ENCODE measurements around the gene SRGAP2B. TPM values are rescaled to one million over a fixed set of nuclear protein-coding genes. Genes with fewer than 3 reads are reported as not detected.
"Not testable (repeated sequence)": the region's sequence is repeated elsewhere in the genome, so short reads cannot be mapped to it uniquely, and the experiment has no call there.

The SRGAP2B gene
- total and polyA plus RNA-seq, 2 donors: 7.0 to 10.3 TPM

DNA sequence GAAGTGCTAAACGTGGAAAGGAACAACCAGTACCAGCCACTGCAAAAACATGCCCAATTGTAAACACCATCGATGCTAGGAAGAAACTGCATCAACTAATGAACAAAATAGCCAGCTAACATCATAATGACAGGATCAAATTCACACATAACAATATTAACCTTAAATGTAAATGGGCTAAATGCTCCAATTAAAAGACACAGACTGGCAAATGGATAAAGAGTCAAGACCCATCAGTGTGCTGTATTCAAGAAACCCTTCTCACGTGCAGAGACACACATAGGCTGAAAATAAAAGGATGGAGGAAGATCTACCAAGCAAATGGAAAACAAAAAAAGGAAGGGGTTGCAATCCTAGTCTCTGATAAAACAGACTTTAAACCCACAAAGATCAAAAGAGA, 128.6 kb downstream of the SRGAP2B start:
- WGBS: 86% methylated on average over 3 of the region's 3 CpGs

DNA sequence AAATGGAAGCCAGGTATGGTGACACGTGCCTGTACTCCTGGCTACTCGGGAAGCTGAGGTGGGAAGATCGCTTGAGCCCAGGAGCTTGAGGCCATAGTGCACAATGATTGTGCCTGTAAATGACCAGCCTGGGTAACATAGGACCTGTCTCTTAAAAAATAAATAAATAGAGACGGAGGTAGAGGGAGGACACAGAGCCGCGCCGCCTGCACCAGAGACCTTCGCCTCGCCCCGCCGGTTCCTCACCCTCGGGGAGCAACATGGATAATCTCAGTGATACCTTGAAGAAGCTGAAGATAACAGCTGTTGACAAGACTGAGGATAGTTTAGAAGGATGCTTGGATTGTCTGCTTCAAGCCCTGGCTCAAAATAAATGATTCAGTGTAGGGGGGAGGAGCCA, 130.4 kb downstream of the SRGAP2B start:
- not testable (repeated sequence) for H3K4me3 ChIP-seq (ENCODE audit: low read length in 2 of 2); H3K9me3 ChIP-seq (ENCODE audit: control insufficient read depth in 2 of 2, insufficient read depth in 1 of 2, low read length in 1 of 2); H3K36me3 ChIP-seq (ENCODE audit: control insufficient read depth in 2 of 2, insufficient read depth in 2 of 2, low read length in 1 of 2); H3K27me3 ChIP-seq (ENCODE audit: control insufficient read depth in 2 of 2, insufficient read depth in 1 of 2, low read length in 1 of 2); H3K4me1 ChIP-seq (ENCODE audit: control insufficient read depth in 2 of 2, insufficient read depth in 2 of 2, low read length in 2 of 2); H3K27ac ChIP-seq (ENCODE audit: low read depth in 1 of 2, low read length in 1 of 2); DNase-seq (ENCODE audit: low read depth in 6 of 9, low spot score in 9 of 9)
- over 99% methylated on average over 12 of the region's 12 CpGs for WGBS

More for the DNA sequence above, 128.6 kb downstream of the SRGAP2B start:
- H3K36me3 ChIP-seq (ENCODE audit: control insufficient read depth in 2 of 2, insufficient read depth in 2 of 2, low read length in 1 of 2); H3K9me3 ChIP-seq (ENCODE audit: control insufficient read depth in 2 of 2, insufficient read depth in 1 of 2, low read length in 1 of 2); H3K27ac ChIP-seq (ENCODE audit: low read depth in 1 of 2, low read length in 1 of 2); H3K27me3 ChIP-seq (ENCODE audit: control insufficient read depth in 2 of 2, insufficient read depth in 1 of 2, low read length in 1 of 2); DNase-seq (ENCODE audit: low read depth in 6 of 9, low spot score in 9 of 9); H3K4me3 ChIP-seq (ENCODE audit: low read length in 2 of 2); H3K4me1 ChIP-seq (ENCODE audit: control insufficient read depth in 2 of 2, insufficient read depth in 2 of 2, low read length in 2 of 2): not testable (repeated sequence)

DNA sequence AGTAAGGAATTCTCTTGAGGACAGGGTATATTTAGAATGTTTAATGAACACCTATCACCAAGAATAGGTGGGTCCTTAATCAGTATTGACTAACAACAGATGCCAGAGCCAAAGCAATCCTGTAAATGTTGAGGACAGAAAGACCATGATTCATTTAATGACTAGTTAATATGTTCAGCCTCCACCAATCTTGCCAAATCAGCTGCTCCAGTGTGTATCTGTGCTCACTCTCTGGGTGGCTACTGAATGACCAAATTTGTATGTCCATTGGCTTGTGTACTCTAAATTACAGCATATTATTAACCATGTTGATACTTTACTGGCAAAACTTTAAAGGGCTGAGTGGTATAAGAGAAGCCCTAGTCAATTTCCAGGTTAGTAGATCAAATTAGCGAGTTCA, 130.9 kb downstream of the SRGAP2B start:
- not testable (repeated sequence) for DNase-seq (ENCODE audit: low read depth in 6 of 9, low spot score in 9 of 9); H3K4me3 ChIP-seq (ENCODE audit: low read length in 2 of 2); H3K27ac ChIP-seq (ENCODE audit: low read depth in 1 of 2, low read length in 1 of 2); H3K36me3 ChIP-seq (ENCODE audit: control insufficient read depth in 2 of 2, insufficient read depth in 2 of 2, low read length in 1 of 2); H3K4me1 ChIP-seq (ENCODE audit: control insufficient read depth in 2 of 2, insufficient read depth in 2 of 2, low read length in 2 of 2); H3K27me3 ChIP-seq (ENCODE audit: control insufficient read depth in 2 of 2, insufficient read depth in 1 of 2, low read length in 1 of 2); H3K9me3 ChIP-seq (ENCODE audit: control insufficient read depth in 2 of 2, insufficient read depth in 1 of 2, low read length in 1 of 2)
- 100% methylated on average over 1 of the region's 1 CpG for WGBS

DNA sequence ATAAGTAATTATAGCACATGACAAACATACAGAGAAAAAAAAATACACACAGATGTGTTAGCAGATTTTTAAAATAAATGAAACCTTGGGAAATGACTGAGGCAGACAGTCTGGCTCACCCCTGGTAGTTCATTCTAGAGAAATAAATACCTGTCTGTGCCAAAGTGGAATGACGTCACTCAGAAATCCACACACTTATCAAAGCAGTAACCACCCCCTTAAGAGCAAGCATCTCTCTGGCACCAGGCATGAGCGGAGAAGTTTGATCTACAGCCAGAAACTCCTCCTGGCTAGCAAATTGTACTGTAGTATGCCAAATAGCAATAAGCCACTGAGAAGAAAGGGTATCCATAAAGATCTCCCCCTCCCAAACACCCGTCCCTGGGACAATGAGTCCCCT, 131.6 kb downstream of the SRGAP2B start:
- H3K9me3 ChIP-seq (ENCODE audit: control insufficient read depth in 2 of 2, insufficient read depth in 1 of 2, low read length in 1 of 2); H3K4me3 ChIP-seq (ENCODE audit: low read length in 2 of 2); H3K27me3 ChIP-seq (ENCODE audit: control insufficient read depth in 2 of 2, insufficient read depth in 1 of 2, low read length in 1 of 2); H3K36me3 ChIP-seq (ENCODE audit: control insufficient read depth in 2 of 2, insufficient read depth in 2 of 2, low read length in 1 of 2); DNase-seq (ENCODE audit: low read depth in 6 of 9, low spot score in 9 of 9); H3K27ac ChIP-seq (ENCODE audit: low read depth in 1 of 2, low read length in 1 of 2); H3K4me1 ChIP-seq (ENCODE audit: control insufficient read depth in 2 of 2, insufficient read depth in 2 of 2, low read length in 2 of 2): not testable (repeated sequence)
- 97% methylated on average over 3 of the region's 3 CpGs for WGBS

DNA sequence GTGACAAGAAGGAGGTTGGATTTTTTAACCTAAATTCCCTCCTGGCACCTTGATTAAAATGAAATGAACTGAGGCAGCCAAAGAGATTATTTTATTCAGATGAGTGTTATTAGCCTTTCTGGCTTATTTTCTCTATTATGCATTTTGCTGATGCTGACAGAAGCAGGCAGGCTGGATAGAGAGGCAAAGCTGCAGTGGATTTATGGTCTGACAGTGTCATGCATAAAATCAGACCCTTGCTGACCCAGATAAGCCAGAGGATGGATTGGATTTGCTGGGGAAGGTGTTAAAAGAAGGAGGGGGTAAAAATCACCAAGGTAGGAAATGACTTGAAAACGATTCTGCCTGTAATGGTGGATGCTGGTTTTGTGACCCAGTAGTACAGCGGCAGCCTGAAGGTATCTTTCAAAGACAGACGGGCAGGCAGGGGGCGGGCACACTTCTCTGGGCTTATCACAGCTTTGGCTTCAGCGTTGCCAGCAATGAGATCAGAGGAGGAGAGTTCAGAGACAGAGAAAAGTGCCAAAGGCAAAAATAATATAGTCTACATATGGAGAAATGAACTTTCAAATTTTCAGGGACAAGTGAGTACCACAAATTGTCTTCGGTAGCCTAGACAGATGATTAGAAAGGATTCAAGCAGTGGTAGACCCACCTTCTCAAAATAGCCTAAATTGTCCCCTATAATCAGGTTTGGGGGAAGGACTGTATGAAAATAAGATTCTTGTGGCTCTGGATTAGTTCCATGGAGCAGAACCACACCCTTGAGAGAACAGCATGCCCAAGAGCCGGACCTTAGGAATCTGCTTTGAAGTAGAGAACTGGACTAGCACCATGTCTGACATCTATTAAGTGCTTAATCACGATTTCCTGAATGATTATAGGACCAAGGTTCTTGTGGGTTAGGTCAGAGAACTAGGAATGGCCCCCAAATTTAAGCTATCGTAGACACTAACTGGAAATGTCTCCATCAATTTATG, 133.2 kb downstream of the SRGAP2B start:
- DNase-seq (ENCODE audit: low read depth in 6 of 9, low spot score in 9 of 9); H3K4me3 ChIP-seq (ENCODE audit: low read length in 2 of 2); H3K36me3 ChIP-seq (ENCODE audit: control insufficient read depth in 2 of 2, insufficient read depth in 2 of 2, low read length in 1 of 2); H3K9me3 ChIP-seq (ENCODE audit: control insufficient read depth in 2 of 2, insufficient read depth in 1 of 2, low read length in 1 of 2); H3K4me1 ChIP-seq (ENCODE audit: control insufficient read depth in 2 of 2, insufficient read depth in 2 of 2, low read length in 2 of 2); H3K27me3 ChIP-seq (ENCODE audit: control insufficient read depth in 2 of 2, insufficient read depth in 1 of 2, low read length in 1 of 2); H3K27ac ChIP-seq (ENCODE audit: low read depth in 1 of 2, low read length in 1 of 2): not testable (repeated sequence)
- WGBS: no CpG with 5 or more reads among the region's 9 CpGs

DNA sequence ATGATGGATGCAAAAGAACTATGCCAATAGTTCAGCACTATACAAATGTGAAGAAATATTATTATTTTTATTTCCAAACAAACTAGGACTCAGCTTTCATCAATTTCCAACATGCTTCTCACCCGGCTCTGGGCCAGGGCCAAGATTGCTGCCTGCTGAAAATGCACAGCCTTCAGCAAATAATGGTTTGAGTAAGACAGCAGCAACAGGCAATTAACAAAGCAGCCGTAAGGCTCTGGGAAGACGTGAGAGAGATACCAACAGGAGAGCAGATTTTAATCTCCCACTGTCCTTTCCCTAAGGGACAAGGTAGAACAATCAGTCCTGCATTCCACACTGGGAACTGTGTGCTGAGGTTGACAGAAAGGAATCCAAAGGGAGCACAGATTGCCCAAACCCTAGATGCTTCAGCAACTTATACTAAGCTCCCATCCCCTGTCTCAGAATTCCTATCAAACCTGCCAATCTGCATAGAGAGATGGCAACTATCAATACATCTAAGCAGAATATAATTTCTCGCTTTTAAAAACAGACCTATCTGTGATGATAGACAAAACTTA, 134.1 kb downstream of the SRGAP2B start:
- H3K4me1 ChIP-seq (ENCODE audit: control insufficient read depth in 2 of 2, insufficient read depth in 2 of 2, low read length in 2 of 2); H3K4me3 ChIP-seq (ENCODE audit: low read length in 2 of 2); H3K27me3 ChIP-seq (ENCODE audit: control insufficient read depth in 2 of 2, insufficient read depth in 1 of 2, low read length in 1 of 2); H3K27ac ChIP-seq (ENCODE audit: low read depth in 1 of 2, low read length in 1 of 2); H3K9me3 ChIP-seq (ENCODE audit: control insufficient read depth in 2 of 2, insufficient read depth in 1 of 2, low read length in 1 of 2); H3K36me3 ChIP-seq (ENCODE audit: control insufficient read depth in 2 of 2, insufficient read depth in 2 of 2, low read length in 1 of 2); DNase-seq (ENCODE audit: low read depth in 6 of 9, low spot score in 9 of 9): not testable (repeated sequence)
- WGBS: 100% methylated on average over 1 of the region's 4 CpGs

DNA sequence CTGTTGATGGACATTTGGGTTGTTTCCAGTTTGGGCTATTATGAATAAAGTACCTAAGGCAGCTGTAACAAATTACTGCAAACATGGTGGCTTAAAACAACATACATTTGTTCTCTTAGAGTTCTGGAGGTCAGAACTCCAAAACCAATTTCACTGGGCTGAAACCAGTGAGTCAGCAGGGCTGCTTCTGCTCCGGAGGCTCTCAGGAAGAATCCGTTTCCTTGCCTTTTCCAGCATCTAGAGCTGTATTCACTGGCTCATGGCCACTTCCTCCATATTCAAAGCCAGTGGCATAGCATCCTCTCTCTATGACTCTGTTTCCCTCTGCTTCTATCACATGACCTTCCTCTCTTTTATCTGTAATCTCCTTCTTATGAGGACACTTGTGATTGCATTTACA, 146.7 kb downstream of the SRGAP2B start:
- not testable (repeated sequence) for DNase-seq (ENCODE audit: low read depth in 6 of 9, low spot score in 9 of 9); H3K4me1 ChIP-seq (ENCODE audit: control insufficient read depth in 2 of 2, insufficient read depth in 2 of 2, low read length in 2 of 2); H3K27ac ChIP-seq (ENCODE audit: low read depth in 1 of 2, low read length in 1 of 2); H3K36me3 ChIP-seq (ENCODE audit: control insufficient read depth in 2 of 2, insufficient read depth in 2 of 2, low read length in 1 of 2); H3K9me3 ChIP-seq (ENCODE audit: control insufficient read depth in 2 of 2, insufficient read depth in 1 of 2, low read length in 1 of 2); H3K27me3 ChIP-seq (ENCODE audit: control insufficient read depth in 2 of 2, insufficient read depth in 1 of 2, low read length in 1 of 2); H3K4me3 ChIP-seq (ENCODE audit: low read length in 2 of 2)
- WGBS: no CpG with 5 or more reads among the region's 2 CpGs

DNA sequence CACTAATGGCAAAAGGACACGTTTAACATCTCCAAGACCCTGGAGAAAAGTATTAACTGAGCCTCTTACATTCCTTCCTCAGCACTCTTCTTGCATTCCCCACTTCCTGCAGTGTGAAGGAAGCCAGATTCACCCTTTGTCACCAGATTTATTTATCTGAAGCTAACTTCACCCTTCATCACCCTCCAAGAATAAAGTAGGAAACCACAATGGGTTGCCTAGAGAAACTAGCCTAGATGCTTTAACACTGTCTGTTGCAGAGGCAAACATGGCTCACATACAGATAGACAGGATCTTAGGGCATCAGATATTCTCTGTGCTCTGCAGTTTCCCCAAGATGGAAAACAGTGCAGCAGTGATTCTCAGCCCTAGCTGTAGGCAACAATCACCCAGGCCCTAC, 147.6 kb downstream of the SRGAP2B start:
- not testable (repeated sequence) for H3K9me3 ChIP-seq (ENCODE audit: control insufficient read depth in 2 of 2, insufficient read depth in 1 of 2, low read length in 1 of 2); H3K4me3 ChIP-seq (ENCODE audit: low read length in 2 of 2); H3K36me3 ChIP-seq (ENCODE audit: control insufficient read depth in 2 of 2, insufficient read depth in 2 of 2, low read length in 1 of 2); DNase-seq (ENCODE audit: low read depth in 6 of 9, low spot score in 9 of 9); H3K4me1 ChIP-seq (ENCODE audit: control insufficient read depth in 2 of 2, insufficient read depth in 2 of 2, low read length in 2 of 2); H3K27ac ChIP-seq (ENCODE audit: low read depth in 1 of 2, low read length in 1 of 2); H3K27me3 ChIP-seq (ENCODE audit: control insufficient read depth in 2 of 2, insufficient read depth in 1 of 2, low read length in 1 of 2)
- WGBS: 72% methylated on average over 1 of the region's 1 CpG

DNA sequence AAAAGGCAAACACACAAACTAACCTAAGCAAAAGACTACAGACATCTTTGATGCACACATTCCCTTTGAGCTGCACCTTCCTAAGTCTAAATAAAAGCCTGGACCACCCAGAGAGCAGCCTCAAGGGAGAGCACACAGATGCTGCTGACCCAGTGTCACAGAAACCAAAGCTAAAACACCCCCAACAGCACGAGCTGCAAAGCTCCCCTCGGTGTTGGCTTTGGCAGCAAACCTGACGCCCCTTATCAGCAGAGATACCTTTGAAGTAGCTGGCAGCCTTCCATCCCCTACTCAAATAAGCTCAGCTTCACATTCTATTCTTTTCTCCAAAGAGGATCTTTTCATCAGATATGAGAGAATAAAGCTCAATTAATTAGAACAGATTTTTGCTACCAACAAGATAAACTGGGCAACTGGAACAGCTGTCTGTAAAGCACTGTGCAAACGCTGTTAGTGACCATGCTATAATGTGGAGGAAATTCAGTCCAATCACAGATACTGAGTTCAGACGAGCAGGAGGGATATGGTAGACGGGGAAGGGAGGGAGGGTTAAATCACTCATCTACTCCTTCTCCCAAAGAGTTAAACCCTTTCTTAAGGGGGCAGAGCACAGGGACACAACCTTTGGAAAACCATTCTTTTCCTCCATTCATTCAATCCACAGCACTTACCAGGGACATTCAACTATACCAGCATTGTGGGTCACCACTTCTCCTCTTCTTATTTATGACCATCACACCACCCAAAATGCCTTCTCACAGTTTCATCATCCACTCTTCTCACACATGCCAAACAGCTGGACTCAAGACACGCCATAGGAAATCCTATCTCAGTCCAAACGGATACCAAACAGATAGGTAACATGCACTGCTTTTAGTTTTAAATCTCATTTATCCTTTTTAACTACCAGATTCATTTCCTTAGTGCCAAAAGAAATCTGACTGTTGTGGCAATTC, 148.3 kb downstream of the SRGAP2B start:
- H3K9me3 ChIP-seq (ENCODE audit: control insufficient read depth in 2 of 2, insufficient read depth in 1 of 2, low read length in 1 of 2); DNase-seq (ENCODE audit: low read depth in 6 of 9, low spot score in 9 of 9); H3K4me3 ChIP-seq (ENCODE audit: low read length in 2 of 2); H3K4me1 ChIP-seq (ENCODE audit: control insufficient read depth in 2 of 2, insufficient read depth in 2 of 2, low read length in 2 of 2); H3K36me3 ChIP-seq (ENCODE audit: control insufficient read depth in 2 of 2, insufficient read depth in 2 of 2, low read length in 1 of 2); H3K27ac ChIP-seq (ENCODE audit: low read depth in 1 of 2, low read length in 1 of 2); H3K27me3 ChIP-seq (ENCODE audit: control insufficient read depth in 2 of 2, insufficient read depth in 1 of 2, low read length in 1 of 2): not testable (repeated sequence)
- WGBS: no CpG with 5 or more reads among the region's 8 CpGs
